Chondrocyte (in vitro differentiated cells): ENCODE measurements around the gene MFAP5. TPM values are rescaled to one million over a fixed set of nuclear protein-coding genes. Genes with fewer than 3 reads are reported as not detected.

Source experiments
- DNase-seq: peaks from one replicate; pipeline ENCODE4 v3.0.0; 2021; ENCODE audit warnings: mixed read lengths, low spot score
- H3K27ac Mint-ChIP-seq: one replicate; pipeline ENCODE4 v1.8.0; 2021; ENCODE audit warnings: mild to moderate bottlenecking, moderate library complexity, mixed read lengths; ENCODE audit not compliant: unreplicated experiment
- H3K27me3 Mint-ChIP-seq: 2 replicates; pipeline ENCODE4 v1.8.0; 2021; ENCODE audit warnings: low read depth, mixed read lengths
- H3K36me3 Mint-ChIP-seq: 2 replicates; pipeline ENCODE4 v1.8.0; 2021; ENCODE audit warnings: low read depth, mixed read lengths
- H3K4me1 Mint-ChIP-seq: 2 replicates; pipeline ENCODE4 v1.8.0; 2021; ENCODE audit warnings: low read depth, mild to moderate bottlenecking, mixed read lengths
- H3K4me3 Mint-ChIP-seq: one replicate; pipeline ENCODE4 v1.8.0; 2021; ENCODE audit warnings: mild to moderate bottlenecking, moderate library complexity, mixed read lengths; ENCODE audit not compliant: unreplicated experiment
- H3K9me3 Mint-ChIP-seq: 2 replicates; pipeline ENCODE4 v1.8.0; 2021; ENCODE audit warnings: low read depth, mixed read lengths
- CTCF ChIP-seq: fragments of 200-600 bp; sonication (generic); IDR thresholded peaks from 2 replicates; pipeline ENCODE4 v1.5.0; 2021; ENCODE audit warnings: antibody characterized with exemption, mild to moderate bottlenecking, moderate library complexity
- total RNA-seq: library from RNA; stranded (reverse); gene quantifications from 3 replicates; pipeline ENCODE4 v1.2.1, GENCODE V29; 2021

MFAP5 gene
- total RNA-seq, 1 donor from 2014 or later = 40.2 TPM

- H3K4me1 Mint-ChIP-seq = peaks cover 3% of the 10 kb centered on the region
- no peaks in the 10 kb centered on the region for H3K36me3 Mint-ChIP-seq
- H3K4me3 Mint-ChIP-seq = no peak overlapping the region
- DNase-seq = no peak
- H3K9me3 Mint-ChIP-seq = no peaks in the 10 kb centered on the region
- H3K27me3 Mint-ChIP-seq = peaks cover 16% of the 10 kb centered on the region
- no peak for TF ChIP-seq CTCF
- H3K27ac Mint-ChIP-seq = no peak overlapping the region
Measured at GRCh38 chr12:8603286-8603685, 59.3 kb downstream of the MFAP5 start.

DNA sequence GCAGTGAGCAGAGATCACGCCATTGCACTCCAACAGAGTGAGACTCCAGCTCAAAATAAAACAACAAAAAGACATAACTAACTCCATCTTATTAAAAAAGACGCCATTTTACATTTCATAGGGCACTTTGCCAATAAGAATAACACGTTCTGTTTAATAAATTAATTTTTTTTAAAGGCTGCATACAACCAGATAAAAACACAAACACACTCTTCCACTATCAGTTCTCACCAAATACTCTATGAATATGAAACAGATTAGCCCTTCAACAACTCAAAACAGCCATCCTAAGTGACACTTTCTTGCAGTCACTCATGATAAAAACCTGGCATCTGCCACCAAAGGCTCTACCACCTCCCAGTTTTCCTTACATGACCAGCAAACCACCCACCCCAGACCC, 66.1 kb downstream of the MFAP5 start:
- no peak for TF ChIP-seq CTCF
- H3K27ac Mint-ChIP-seq = no peak overlapping the region
- H3K27me3 Mint-ChIP-seq = peaks cover 2% of the 10 kb centered on the region
- H3K4me3 Mint-ChIP-seq = no peak overlapping the region
- H3K4me1 Mint-ChIP-seq = no peaks in the 10 kb centered on the region
- DNase-seq = no peak
- no peaks in the 10 kb centered on the region for H3K9me3 Mint-ChIP-seq
- H3K36me3 Mint-ChIP-seq = no peaks in the 10 kb centered on the region

Other genes with a start within 250 kb of the MFAP5 start
- gene CLEC6A, start 206.9 kb downstream of the MFAP5 start, total RNA-seq = not detected in 3 replicates
- gene CLEC4D, start 149.3 kb downstream of the MFAP5 start, total RNA-seq = not detected in 3 replicates
- 0.90 TPM in 1 of 3 replicates, not detected in the others for gene CLEC4E, start 121.9 kb downstream of the MFAP5 start, total RNA-seq
- not detected in 3 replicates for gene AICDA, start 50.0 kb downstream of the MFAP5 start, total RNA-seq
- 42.6 to 55.9 TPM (median 45.4 TPM) in 3 replicates for gene RIMKLB, start 35.2 kb upstream of the MFAP5 start, total RNA-seq
- not detected in 3 replicates for gene A2ML1, start 159.8 kb upstream of the MFAP5 start, total RNA-seq